Measurements from ENCODE around the gene TMEM165.
"Not testable (repeated sequence)": the region's sequence is repeated elsewhere in the genome, so short reads cannot be mapped to it uniquely, and the experiment has no call there.

The TMEM165 gene

GRCh38 chr4:55395529-55396307, at the start of gene TMEM165:
Gene TMEM165 (plus strand): TSS chr4:55395957. CDS start chr4:55396190, 233 bp downstream.
- peak; percentile 68 for DNase-seq

DNA sequence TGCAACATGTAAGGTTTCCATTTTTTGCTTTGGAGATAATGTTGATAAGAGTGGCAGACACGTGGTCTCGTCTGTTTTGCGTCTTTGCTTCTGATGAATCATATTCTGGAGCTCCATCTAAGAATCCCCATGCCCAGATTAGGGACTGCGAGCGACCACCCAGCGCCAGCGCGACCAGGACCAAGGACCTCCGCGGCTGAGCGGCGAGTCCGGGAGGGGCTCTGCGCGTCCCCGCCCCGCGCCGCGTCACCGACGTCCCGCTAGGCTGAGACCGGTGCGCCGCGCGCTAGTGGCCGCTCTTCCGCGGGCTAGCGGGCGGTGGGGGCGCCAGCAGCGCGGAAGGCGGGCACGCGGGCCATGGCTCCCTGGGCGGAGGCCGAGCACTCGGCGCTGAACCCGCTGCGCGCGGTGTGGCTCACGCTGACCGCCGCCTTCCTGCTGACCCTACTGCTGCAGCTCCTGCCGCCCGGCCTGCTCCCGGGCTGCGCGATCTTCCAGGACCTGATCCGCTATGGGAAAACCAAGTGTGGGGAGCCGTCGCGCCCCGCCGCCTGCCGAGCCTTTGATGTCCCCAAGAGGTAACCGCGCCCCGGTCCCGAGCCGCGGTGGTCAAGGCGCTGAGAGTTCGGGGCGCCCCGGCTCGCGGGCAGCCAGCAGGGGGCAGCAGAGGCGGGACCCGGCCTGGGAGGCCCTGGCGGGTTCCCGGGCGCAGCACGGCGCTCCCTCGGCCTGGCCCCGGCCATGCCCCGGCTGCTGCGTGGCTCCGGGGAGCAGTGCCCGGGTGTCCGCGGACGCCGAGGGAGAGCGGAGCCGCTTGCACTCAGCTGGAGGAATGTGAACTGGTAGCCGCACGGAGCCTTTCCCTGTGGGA, 49.5 kb upstream of the TMEM165 start, which contains the start of gene SRD5A3:
Gene SRD5A3, plus strand, starts transcription at position 263 of the 871 bp plus-strand sequence. Its CDS starts 95 bp downstream, at position 358.
- peak; percentile 58 for DNase-seq

DNA sequence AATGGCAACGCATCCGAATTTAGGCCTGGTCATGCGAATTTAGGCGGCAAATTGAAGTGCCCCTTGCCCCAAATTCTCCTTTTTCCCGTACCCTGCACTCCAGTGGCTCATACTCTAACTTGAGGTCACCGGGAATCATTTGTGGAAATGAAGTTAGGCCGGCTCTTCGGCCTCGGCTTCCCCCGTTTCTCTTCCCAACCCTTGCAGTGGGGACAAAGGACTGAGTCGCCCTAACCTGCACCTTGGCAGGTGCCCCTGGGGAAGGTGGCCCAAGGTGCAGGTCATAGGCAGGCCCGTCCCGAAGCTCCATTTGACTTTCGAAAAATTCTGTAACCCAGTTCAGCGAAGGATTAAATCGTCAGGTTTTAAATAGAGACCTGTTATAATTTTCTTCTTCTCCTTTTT, 48.9 kb upstream of the TMEM165 start:
- no peak for DNase-seq

DNA sequence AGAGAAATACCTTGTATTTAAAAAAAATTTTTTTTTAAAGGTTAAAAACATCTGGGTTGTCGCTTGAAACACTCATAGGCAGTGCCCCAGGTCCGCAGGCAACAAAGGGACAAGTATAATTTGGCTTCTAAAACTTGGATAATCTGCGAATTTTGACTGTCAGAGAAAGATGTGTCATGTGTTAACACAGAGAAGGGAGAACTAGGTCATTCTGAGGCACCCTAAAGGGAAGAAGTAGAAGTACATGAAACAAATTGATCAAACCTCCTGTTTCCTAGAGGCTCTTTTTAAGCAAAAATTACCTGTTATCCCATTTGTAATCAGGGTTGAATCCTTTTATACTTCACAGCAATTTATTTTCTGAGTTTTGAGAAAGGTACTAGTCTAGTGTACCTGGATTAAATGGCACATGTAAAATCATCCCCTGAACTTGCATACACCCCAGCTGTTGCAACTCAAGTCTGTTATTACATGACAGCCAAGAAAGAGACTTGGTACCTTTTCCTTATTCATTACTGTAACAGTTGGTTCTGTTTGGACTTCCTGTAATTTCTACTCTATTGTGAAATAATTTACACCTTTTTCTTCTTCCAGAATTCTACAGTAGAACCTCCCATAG, 48.0 kb upstream of the TMEM165 start:
- no peak for DNase-seq

GRCh38 chr4:55348466-55348865, 47.3 kb upstream of the TMEM165 start:
- no peak for DNase-seq

DNA sequence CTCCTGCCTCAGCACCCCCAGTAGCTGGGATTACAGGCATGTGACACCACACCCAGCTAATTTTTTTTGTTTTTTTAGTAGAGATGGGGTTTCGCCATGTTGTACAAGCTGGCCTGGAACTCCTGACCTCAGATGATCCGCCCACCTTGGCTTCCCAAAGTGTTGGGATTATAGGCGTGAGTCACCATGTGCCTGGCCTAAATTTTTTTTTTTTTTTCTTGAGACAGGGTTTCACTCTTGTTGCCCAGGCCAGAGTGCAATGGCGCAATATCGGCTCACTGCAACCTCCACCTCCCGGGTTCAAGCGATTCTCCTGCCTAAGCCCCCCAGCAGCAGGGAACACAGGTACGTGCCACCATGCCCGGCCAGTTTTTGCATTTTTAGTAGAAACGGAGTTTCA, 44.9 kb upstream of the TMEM165 start:
- not testable (repeated sequence) for DNase-seq

- no peak for DNase-seq
These were observed 43.9 kb upstream of the TMEM165 start for GRCh38 chr4:55351824-55352223.

- DNase-seq: no peak
These were observed 43.0 kb upstream of the TMEM165 start for GRCh38 chr4:55352726-55353125.

- not testable (repeated sequence) for DNase-seq
These were observed 42.5 kb upstream of the TMEM165 start for GRCh38 chr4:55353228-55353747.

GRCh38 chr4:55354648-55355047, 41.1 kb upstream of the TMEM165 start:
- no peak for DNase-seq

DNA sequence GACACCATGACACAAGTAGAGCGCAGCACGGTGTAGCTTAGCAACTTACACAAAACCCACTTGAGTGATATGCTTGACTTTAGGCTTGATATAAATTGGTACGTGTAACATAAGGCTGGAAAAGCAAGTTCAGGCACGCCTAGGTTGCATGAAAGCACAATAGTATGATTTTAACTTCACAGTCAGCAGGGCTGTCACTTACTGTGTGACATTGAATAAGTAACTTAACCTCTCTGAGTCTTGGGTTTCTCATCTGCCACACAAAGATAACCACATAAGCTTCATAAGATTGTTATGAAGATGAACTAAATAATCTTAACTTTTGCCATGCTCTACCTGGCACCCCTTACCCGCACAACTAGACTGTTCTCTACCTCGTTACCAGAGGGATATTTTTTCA, 40.2 kb upstream of the TMEM165 start:
- DNase-seq: no peak

DNA sequence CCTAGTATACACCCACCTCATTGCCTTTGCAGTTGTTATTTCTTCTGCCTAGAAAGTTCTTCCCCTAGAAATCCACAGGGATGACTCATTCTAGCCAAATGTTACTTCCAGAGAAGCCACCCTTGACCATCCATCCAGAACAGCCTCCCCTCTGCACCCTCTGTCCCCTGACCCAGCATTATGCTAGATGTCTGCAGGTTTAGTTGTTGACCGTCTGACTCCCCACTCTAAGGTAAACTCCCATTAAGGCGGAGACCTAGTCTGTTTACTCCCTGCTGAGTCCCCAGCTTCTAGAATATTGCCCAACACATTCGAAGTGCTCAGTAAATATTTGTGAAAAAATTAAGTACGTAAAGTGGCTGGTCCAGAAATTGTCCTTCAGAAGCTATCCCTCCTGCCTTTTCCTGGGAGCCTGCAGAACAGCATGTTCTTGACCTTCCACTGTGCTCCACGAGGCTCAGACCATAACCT, 38.7 kb upstream of the TMEM165 start:
- no peak for DNase-seq

DNA sequence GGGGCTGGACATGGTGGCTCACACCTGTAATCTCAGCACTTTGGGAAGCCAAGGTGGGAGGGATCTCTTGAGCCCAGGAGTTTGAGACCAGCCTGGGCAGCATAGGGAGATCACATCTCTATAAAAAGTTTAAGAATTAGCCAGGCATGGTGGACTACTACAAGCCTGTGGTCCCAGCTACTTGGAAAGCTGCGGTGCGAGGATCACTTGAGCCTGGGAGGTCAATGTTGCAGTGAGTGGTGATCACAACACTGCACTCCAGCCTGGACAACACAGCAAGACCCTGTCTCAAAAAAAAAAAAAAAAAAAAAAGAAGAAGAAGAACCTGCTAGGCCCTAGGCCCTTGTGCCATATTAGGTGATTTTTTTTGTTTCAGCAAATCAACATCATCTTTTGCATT, 37.5 kb upstream of the TMEM165 start:
- no peak for DNase-seq

- DNase-seq: no peak
These were observed 37.1 kb upstream of the TMEM165 start for GRCh38 chr4:55358668-55359067.

DNA sequence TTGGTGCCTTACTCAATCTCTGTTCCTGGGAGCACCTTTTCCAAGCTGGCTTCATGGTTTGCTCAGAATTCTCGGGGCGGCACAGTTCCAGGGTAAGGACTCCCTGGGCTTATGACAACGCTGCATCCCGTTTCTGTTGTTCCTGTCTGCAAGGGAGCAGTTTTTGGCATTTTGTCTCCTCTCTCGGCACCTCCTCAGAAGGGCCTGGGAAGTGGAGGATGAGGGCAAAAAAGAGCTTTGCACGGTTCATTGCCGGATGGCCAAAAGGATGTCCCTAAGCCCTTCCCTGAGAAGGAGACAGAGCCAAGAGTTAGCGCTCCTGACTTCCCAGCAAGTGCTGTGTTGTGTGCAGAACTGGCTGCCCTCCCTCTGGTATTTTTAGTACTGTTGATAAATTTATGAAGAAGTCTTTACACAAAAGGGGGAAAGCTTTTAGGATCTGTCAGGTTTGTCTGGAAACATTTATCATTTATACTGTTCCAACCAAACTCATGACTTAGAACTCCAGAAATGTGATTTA, 36.3 kb upstream of the TMEM165 start:
- no peak for DNase-seq

GRCh38 chr4:55362938-55363337, 32.8 kb upstream of the TMEM165 start:
- DNase-seq: not testable (repeated sequence)

DNA sequence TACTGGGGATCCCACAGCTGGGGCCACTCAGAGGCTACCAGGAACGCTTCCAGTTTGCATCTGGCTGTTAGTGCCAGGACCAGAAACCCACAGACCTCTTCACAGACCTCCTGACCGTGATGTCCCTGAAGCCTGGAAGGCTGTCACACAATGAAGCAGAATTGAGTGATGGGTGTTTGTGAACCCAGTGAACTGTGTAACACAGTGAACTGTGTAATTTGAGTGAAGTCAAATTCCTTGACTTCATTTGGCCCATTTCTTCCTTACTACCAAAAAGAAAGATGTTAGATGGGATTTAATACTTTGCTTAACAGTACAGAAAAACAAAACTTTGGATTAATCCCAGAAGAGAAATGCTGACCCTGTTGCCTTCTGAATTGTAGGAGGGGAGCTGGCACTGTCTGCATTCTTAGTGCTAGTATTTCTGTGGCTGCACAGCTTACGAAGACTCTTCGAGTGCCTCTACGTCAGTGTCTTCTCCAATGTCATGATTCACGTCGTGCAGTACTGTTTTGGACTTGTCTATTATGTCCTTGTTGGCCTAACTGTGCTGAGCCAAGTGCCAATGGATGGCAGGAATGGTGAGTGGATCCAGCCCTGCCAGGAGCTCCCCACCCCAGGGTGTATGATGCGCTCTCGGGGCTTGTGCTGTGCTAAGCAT, 31.9 kb upstream of the TMEM165 start:
- no peak for DNase-seq

DNA sequence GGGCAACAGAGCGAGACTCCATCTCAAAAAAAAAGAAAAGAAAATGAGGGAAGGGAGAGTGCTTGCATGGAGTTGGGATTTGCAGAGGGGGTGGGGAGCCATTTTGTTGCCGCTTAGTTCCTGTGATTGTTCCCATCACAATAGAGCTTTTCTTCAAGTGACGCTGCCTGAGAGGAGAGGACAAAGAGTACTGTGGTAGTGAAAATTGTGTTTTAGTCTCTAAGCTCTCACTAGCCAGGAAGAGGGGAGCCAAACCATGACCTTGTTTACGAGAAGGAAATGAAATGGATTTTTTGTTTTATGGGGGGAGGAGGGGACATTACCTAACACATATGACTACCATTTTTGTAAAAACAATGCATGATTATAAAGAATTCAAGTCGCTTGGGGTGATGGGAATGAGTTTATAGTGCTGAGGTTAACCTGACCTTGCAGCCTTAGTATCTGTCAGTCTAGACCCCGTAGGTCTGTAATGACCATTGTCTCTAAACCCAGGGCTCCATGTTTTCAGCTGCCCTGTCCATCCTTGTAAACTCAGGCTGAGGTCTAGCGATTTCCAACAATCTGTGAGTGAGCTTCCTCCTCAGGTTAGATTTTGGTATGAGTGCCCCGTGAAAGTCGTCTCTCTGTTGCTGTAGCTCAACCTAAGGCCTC, 30.9 kb upstream of the TMEM165 start:
- DNase-seq: no peak

GRCh38 chr4:55365345-55365728, 30.4 kb upstream of the TMEM165 start:
- no peak for DNase-seq

DNA sequence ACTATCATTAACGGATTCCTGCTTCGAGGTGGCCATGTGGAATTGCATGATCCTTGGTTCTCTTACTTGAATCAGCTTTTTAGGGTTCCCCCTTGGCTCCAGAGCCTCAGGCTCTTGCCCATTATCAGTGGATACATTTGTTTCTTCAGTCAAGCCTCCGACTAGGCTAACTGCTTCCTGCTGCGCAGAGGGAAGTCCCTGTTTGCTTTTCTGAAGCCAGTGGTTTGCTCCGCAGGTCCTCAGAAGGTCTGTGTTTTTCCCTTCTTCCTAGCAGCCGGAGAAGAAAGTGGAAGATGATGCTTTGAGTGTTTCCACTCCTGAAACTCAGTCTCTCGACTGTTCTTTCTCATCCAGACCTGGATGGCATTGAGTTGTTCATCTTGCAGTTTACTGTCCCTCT, 29.1 kb upstream of the TMEM165 start:
- no peak for DNase-seq

GRCh38 chr4:55367084-55367722, 28.6 kb upstream of the TMEM165 start:
- DNase-seq: no peak

Measured in GF-D8 (cell line).